GM15510 (cell line): ENCODE measurements around the gene KCNK13.

Experiments
- POLR2A ChIP-seq: IDR thresholded peaks from 3 replicates; pipeline ENCODE4 v1.6.1; 2011; ENCODE audit warnings: borderline replicate concordance; ENCODE audit not compliant: insufficient read length; ENCODE audit errors: extremely low read depth

The KCNK13 gene

GRCh38 chr14:90140298-90140955, 78.6 kb downstream of the KCNK13 start:
- no peak for TF ChIP-seq POLR2A

GRCh38 chr14:90140956-90141316, 79.1 kb downstream of the KCNK13 start:
- TF ChIP-seq POLR2A, result no peak

GRCh38 chr14:90153429-90153828, 91.6 kb downstream of the KCNK13 start:
- TF ChIP-seq POLR2A, result no peak

GRCh38 chr14:90154110-90154509, 92.3 kb downstream of the KCNK13 start:
- TF ChIP-seq POLR2A, result no peak

GRCh38 chr14:90159146-90159545, 97.4 kb downstream of the KCNK13 start:
- no peak for TF ChIP-seq POLR2A

GRCh38 chr14:90159688-90160087, 97.9 kb downstream of the KCNK13 start:
- no peak for TF ChIP-seq POLR2A

GRCh38 chr14:90161129-90161528, 99.3 kb downstream of the KCNK13 start:
- TF ChIP-seq POLR2A, result no peak

- TF ChIP-seq POLR2A, result no peak
These were observed 106.8 kb downstream of the KCNK13 start for GRCh38 chr14:90168425-90169105.

- no peak for TF ChIP-seq POLR2A
These were observed 113.8 kb downstream of the KCNK13 start for GRCh38 chr14:90175631-90176030.

GRCh38 chr14:90177539-90178189, 115.9 kb downstream of the KCNK13 start:
- TF ChIP-seq POLR2A, result no peak

- no peak for TF ChIP-seq POLR2A
These were observed 117.6 kb downstream of the KCNK13 start for GRCh38 chr14:90179357-90179756.

GRCh38 chr14:90179809-90180779, 118.3 kb downstream of the KCNK13 start:
- TF ChIP-seq POLR2A, result no peak

GRCh38 chr14:90184094-90184493, 122.3 kb downstream of the KCNK13 start:
- no peak for TF ChIP-seq POLR2A

GRCh38 chr14:90184571-90185266, 122.9 kb downstream of the KCNK13 start:
- no peak for TF ChIP-seq POLR2A
